HCT116 (cell line): Measurements from ENCODE around the gene RNF208. TPM values are rescaled to one million over a fixed set of nuclear protein-coding genes. Genes with fewer than 3 reads are reported as not detected.
A peak's percentile ranks its signal among the peaks of the same experiment; 100 is the strongest.

Experiments used
- ATAC-seq: fragments of 200-7000 bp; cut with Tn5 transposase; 2 replicates; pipeline ENCODE4 v1.9.1; 2020; ENCODE audit warnings: mild to moderate bottlenecking, moderate library complexity
- BruUV-seq: library from RNA; stranded (reverse); fragments of 400-500 nt; replicated peaks from 2 replicates; lab custom pipeline; 2021; lab: Mats Ljungman, UMichigan
- CTCF ChIA-PET: fragments of 300-600 bp; sonication (Branson Sonifier 250); formaldehyde crosslinking; loops from one replicate; lab custom pipeline; 2021; ENCODE audit warnings: antibody characterized with exemption; lab: Charles Lee
- POLR2A ChIA-PET: fragments of 300-600, 350-600 bp; sonication (Branson Sonifier 250); formaldehyde crosslinking; loops from one replicate; lab custom pipeline; 2021; ENCODE audit warnings: antibody characterized with exemption; lab: Charles Lee
- RAD21 ChIA-PET, 2 experiments: fragments of 300-600 bp; sonication (Branson Sonifier 250); formaldehyde crosslinking; loops; one replicate each; lab custom pipeline; 2023; ENCODE audit warnings: low total read pairs in 2 of 2; ENCODE audit not compliant: uncharacterized antibody in 2 of 2, unreplicated experiment in 2 of 2, low non-redundant PET in 1 of 2; lab: Charles Lee
- DNase-seq: peaks from one replicate; pipeline ENCODE4 v3.0.0-alpha.2; 2010; ENCODE audit warnings: low read depth, low spot score
- H2AFZ ChIP-seq: fragments of 200-600 bp; shearing (Covaris generic), sonication (generic); 2 replicates; pipeline ENCODE4 v1.6.1; 2017; ENCODE audit warnings: low read depth, mixed run types, mixed read lengths, antibody characterized with exemption, low read length; ENCODE audit not compliant: poor library complexity, severe bottlenecking
- H3K27ac ChIP-seq: 2 replicates; pipeline ENCODE4 v1.5.1; 2012; ENCODE audit warnings: low read depth, low read length
- H3K27me3 ChIP-seq: fragments of 200-600 bp; sonication (generic); 2 replicates; pipeline ENCODE4 v1.6.1; 2016; ENCODE audit warnings: mixed run types, low read length, mixed read lengths; ENCODE audit not compliant: insufficient read depth
- H3K36me3 ChIP-seq, 2 experiments: fragments of 200-500 bp in 1 of 2; fragments of 200-600 bp in 1 of 2; sonication (Bioruptor generic) in 1 of 2; sonication (generic) in 1 of 2; 2 replicates each; pipeline versions ENCODE4 v1.5.1 to v1.6.1; 2014 to 2016; ENCODE audit warnings: low read length in 2 of 2, inconsistent platforms in 1 of 2, mixed read lengths in 1 of 2, mixed run types in 1 of 2; ENCODE audit not compliant: insufficient read depth in 2 of 2, control insufficient read depth in 1 of 2
- H3K4me1 ChIP-seq, 2 experiments: fragments of 200-600 bp in 1 of 2; sonication (generic) in 1 of 2; 2 replicates each; pipeline versions ENCODE4 v1.5.1 to v1.6.1; 2012 to 2017; ENCODE audit warnings: low read length in 2 of 2, inconsistent platforms in 1 of 2, mild to moderate bottlenecking in 1 of 2, mixed read lengths in 1 of 2, mixed run types in 1 of 2, moderate library complexity in 1 of 2; ENCODE audit not compliant: insufficient read depth in 2 of 2, control insufficient read depth in 1 of 2
- H3K4me2 ChIP-seq: fragments of 200-600 bp; sonication (generic); 2 replicates; pipeline ENCODE4 v1.6.1; 2017; ENCODE audit warnings: mixed run types, low read length, mixed read lengths
- H3K4me3 ChIP-seq, 2 experiments: fragments of 200-600 bp in 1 of 2; sonication (generic) in 1 of 2; replicated peaks in 1 of 2; 2 replicates each; pipeline ENCODE4 v1.5.1; 2011 to 2016; ENCODE audit warnings: low read length in 2 of 2, control low read depth in 1 of 2, low read depth in 1 of 2, mild to moderate bottlenecking in 1 of 2, mixed read lengths in 1 of 2, mixed run types in 1 of 2
- H3K79me2 ChIP-seq: fragments of 200-600 bp; sonication (generic); 2 replicates; pipeline ENCODE4 v1.6.1; 2017; ENCODE audit warnings: mild to moderate bottlenecking, mixed run types, low read length, moderate library complexity, mixed read lengths; ENCODE audit not compliant: insufficient read depth
- H3K9ac ChIP-seq: fragments of 200-600 bp; sonication (generic); 2 replicates; pipeline ENCODE4 v1.6.1; 2016; ENCODE audit warnings: low read length, mixed read lengths
- H3K9me2 ChIP-seq: fragments of 200-600 bp; sonication (generic), shearing (Covaris generic); 2 replicates; pipeline ENCODE4 v1.6.1; 2017; ENCODE audit warnings: mixed run types, mild to moderate bottlenecking, moderate library complexity; ENCODE audit not compliant: insufficient read depth
- H3K9me3 ChIP-seq, 2 experiments: fragments of 200-500 bp in 1 of 2; fragments of 200-600 bp in 1 of 2; sonication (Bioruptor generic) in 1 of 2; sonication (generic) in 1 of 2; 2 replicates each; pipeline ENCODE4 v1.6.1; 2014 to 2017; ENCODE audit warnings: low read length in 2 of 2, mixed read lengths in 2 of 2, inconsistent platforms in 1 of 2, low read depth in 1 of 2, mild to moderate bottlenecking in 1 of 2, mixed run types in 1 of 2, moderate library complexity in 1 of 2; ENCODE audit not compliant: control insufficient read depth in 1 of 2, insufficient read depth in 1 of 2
- H4K20me1 ChIP-seq: fragments of 200-600 bp; sonication (generic), shearing (Covaris generic); 2 replicates; pipeline ENCODE4 v1.6.1; 2017; ENCODE audit warnings: mixed run types, mild to moderate bottlenecking, moderate library complexity; ENCODE audit not compliant: insufficient read depth
- CEBPB ChIP-seq: IDR thresholded peaks from 2 replicates; pipeline ENCODE4 v1.6.1; 2012; ENCODE audit warnings: low read depth
- EGR1 ChIP-seq: IDR thresholded peaks from 2 replicates; pipeline ENCODE4 v1.6.1; 2012; ENCODE audit warnings: low read depth
- EZH2 ChIP-seq: fragments of 200-600 bp; sonication (generic); IDR thresholded peaks from 2 replicates; pipeline ENCODE4 v1.6.1; 2017; ENCODE audit warnings: antibody characterized with exemption, mixed run types
- EZH2phosphoT487 ChIP-seq: fragments of 200-600 bp; IDR thresholded peaks from 2 replicates; pipeline ENCODE4 v1.6.1; 2018; ENCODE audit warnings: antibody characterized with exemption, borderline replicate concordance
- FOSL1 ChIP-seq: IDR thresholded peaks from 2 replicates; pipeline ENCODE4 v1.6.1; 2012; ENCODE audit warnings: low read depth
- POLR2A ChIP-seq: IDR thresholded peaks from 2 replicates; pipeline ENCODE4 v1.7.0; 2011; ENCODE audit warnings: borderline replicate concordance; ENCODE audit not compliant: insufficient read depth, insufficient read length; ENCODE audit errors: extremely low read depth
- POLR2AphosphoS5 ChIP-seq: IDR thresholded peaks from 2 replicates; pipeline ENCODE4 v1.6.1; 2011; ENCODE audit warnings: mild to moderate bottlenecking, low read depth, low read length, moderate library complexity
- RAD21 ChIP-seq: IDR thresholded peaks from 2 replicates; pipeline ENCODE4 v1.6.1; 2012; ENCODE audit warnings: low read depth, mild to moderate bottlenecking
- SP1 ChIP-seq: IDR thresholded peaks from 2 replicates; pipeline ENCODE4 v1.6.1; 2012; ENCODE audit warnings: low read depth
- TCF7L2 ChIP-seq: IDR thresholded peaks from 2 replicates; pipeline ENCODE4 v1.7.0; 2011; ENCODE audit warnings: borderline replicate concordance, inconsistent platforms; ENCODE audit not compliant: insufficient read depth, insufficient read length; ENCODE audit errors: extremely low read depth
- YY1 ChIP-seq: IDR thresholded peaks from 2 replicates; pipeline ENCODE4 v1.6.1; 2011; ENCODE audit warnings: low read length, low read depth, moderate library complexity, mild to moderate bottlenecking; ENCODE audit not compliant: insufficient replicate concordance; ENCODE audit errors: extremely low read depth
- ZFX ChIP-seq: fragments of 450-650 bp; IDR thresholded peaks from 2 replicates; pipeline ENCODE4 v1.6.1; 2017
- ZNF274 ChIP-seq: fragments of 200-500 bp; sonication (Bioruptor generic); IDR thresholded peaks from 2 replicates; pipeline ENCODE4 v1.6.1; 2014; ENCODE audit warnings: mild to moderate bottlenecking, low read depth, low read length, inconsistent platforms
- intact Hi-C: fragments of 100-400 bp; cut with micrococcal nuclease; formaldehyde crosslinking; loops from 2 replicates; pipeline ENCODE4 v1.10.0; 2022
- total RNA-seq: library from RNA; stranded (reverse); gene quantifications from one replicate; pipeline ENCODE4 v1.2.1, GENCODE V29; 2021; ENCODE audit not compliant: unreplicated experiment
- TF ChIP-seq, protein P1 (sequence below): IDR thresholded peaks from 2 replicates; pipeline ENCODE4 v1.6.1; 2011; ENCODE audit warnings: mild to moderate bottlenecking, low read length, moderate library complexity; ENCODE audit not compliant: insufficient replicate concordance; ENCODE audit errors: extremely low read depth
- TF ChIP-seq, protein P2 (sequence below): IDR thresholded peaks from 2 replicates; pipeline ENCODE4 v1.6.1; 2012; ENCODE audit warnings: low read depth
- TF ChIP-seq, protein P3 (sequence below): IDR thresholded peaks from 2 replicates; pipeline ENCODE4 v1.6.1; 2012

The RNF208 gene
- total RNA-seq, 1 experiment from 2014 or later = 26.1 TPM

DNA sequence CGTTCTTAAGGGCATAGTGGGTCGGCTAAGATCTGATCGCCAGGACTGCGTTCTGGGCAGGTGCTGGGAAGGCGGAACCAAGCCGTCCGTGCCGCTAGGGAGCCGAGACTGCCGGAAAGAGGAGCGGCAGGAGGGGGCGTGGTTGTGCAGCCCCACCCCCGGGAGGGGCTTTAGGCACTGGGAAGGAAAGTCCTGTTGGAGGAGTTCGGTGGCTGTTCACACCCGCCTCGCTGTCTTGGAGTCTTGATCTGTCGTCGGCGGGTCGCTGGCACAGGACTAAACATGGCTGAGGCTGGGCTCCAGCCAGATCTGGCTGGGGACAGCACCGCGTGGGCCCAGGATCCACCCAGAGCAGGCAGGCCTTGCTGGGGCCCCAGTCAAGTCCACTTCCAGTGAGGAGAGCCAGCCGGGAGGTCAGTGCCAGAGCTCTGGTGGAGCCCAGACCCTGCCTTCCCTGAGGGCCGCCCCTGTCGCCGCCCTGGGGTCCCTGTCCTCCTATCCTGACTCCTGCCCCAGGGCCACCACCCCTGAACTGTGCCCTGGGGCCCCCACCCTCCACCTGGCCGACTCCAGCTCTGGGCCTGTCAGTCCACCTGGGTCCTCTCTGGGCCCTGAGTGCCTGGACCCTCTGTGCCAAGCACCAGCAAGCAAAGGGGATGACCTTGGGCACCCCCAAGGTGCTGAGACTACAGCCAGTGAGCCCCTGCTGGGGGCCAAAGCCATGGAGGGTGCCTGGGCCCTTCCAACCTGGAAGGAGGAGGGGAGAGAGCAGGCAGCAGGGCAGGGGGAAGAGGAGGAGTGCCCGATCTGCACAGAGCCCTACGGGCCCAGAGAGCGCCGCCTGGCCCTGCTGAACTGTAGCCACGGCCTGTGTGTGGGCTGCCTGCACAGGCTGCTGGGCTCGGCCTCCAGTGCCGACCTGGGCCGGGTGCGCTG lies 4.5 kb downstream of the RNF208 start:
- ChIA-PET CTCF (interaction anchor here (0.9 kb wide), 1 partner anchor 10 kb away, joined by 3 read pairs; the partner anchor contains the start of gene RNF224), RAD21 (no interaction called here), POLR2A (interaction anchor here (0.7 to 1.8 kb wide), 3 partner anchors 9 to 54 kb away, joined by 3 to 6 read pairs (median 5); partner anchors contain the start of gene RNF224)
- Histone ChIP-seq H3K27ac (peak overlapping the region; percentile 94), H3K36me3 (no peaks in the 10 kb centered on the region), H3K9me3 (no peaks in the 10 kb centered on the region), H3K9me2 (no peaks in the 10 kb centered on the region), H3K9ac (peak overlapping the region; percentile 52), H3K4me1 (peaks cover 28 to 59% of the 10 kb centered on the region in 2 experiments), H3K27me3 (no peaks in the 10 kb centered on the region), H3K4me2 (peak overlapping the region; percentile 77), H3K4me3 (peak overlapping the region; percentile 45 to 46), H2AFZ (no peak overlapping the region), H4K20me1 (no peaks in the 10 kb centered on the region), H3K79me2 (no peaks in the 10 kb centered on the region)
- intact Hi-C loops = no loop called here
- DNase-seq (peak; percentile 53), ATAC-seq (peak; percentile 77)
- TF ChIP-seq RAD21 (no peak), EGR1 (no peak), SP1 (no peak), TCF7L2 (no peak), POLR2A (peak; percentile 34), FOSL1 (no peak), ZFX (0 out of 2 replicates have a peak, but pooled peaks have one; percentile 14), CEBPB (no peak), EZH2 (no peak), ZNF274 (no peak), YY1 (peak; percentile 25), EZH2phosphoT487 (no peak), POLR2AphosphoS5 (peak; percentile 80)
- TF ChIP-seq, protein P1, sequence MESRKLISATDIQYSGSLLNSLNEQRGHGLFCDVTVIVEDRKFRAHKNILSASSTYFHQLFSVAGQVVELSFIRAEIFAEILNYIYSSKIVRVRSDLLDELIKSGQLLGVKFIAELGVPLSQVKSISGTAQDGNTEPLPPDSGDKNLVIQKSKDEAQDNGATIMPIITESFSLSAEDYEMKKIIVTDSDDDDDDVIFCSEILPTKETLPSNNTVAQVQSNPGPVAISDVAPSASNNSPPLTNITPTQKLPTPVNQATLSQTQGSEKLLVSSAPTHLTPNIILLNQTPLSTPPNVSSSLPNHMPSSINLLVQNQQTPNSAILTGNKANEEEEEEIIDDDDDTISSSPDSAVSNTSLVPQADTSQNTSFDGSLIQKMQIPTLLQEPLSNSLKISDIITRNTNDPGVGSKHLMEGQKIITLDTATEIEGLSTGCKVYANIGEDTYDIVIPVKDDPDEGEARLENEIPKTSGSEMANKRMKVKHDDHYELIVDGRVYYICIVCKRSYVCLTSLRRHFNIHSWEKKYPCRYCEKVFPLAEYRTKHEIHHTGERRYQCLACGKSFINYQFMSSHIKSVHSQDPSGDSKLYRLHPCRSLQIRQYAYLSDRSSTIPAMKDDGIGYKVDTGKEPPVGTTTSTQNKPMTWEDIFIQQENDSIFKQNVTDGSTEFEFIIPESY = no peak
- TF ChIP-seq, protein P2, sequence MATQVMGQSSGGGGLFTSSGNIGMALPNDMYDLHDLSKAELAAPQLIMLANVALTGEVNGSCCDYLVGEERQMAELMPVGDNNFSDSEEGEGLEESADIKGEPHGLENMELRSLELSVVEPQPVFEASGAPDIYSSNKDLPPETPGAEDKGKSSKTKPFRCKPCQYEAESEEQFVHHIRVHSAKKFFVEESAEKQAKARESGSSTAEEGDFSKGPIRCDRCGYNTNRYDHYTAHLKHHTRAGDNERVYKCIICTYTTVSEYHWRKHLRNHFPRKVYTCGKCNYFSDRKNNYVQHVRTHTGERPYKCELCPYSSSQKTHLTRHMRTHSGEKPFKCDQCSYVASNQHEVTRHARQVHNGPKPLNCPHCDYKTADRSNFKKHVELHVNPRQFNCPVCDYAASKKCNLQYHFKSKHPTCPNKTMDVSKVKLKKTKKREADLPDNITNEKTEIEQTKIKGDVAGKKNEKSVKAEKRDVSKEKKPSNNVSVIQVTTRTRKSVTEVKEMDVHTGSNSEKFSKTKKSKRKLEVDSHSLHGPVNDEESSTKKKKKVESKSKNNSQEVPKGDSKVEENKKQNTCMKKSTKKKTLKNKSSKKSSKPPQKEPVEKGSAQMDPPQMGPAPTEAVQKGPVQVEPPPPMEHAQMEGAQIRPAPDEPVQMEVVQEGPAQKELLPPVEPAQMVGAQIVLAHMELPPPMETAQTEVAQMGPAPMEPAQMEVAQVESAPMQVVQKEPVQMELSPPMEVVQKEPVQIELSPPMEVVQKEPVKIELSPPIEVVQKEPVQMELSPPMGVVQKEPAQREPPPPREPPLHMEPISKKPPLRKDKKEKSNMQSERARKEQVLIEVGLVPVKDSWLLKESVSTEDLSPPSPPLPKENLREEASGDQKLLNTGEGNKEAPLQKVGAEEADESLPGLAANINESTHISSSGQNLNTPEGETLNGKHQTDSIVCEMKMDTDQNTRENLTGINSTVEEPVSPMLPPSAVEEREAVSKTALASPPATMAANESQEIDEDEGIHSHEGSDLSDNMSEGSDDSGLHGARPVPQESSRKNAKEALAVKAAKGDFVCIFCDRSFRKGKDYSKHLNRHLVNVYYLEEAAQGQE = no peak
- TF ChIP-seq, protein P3, sequence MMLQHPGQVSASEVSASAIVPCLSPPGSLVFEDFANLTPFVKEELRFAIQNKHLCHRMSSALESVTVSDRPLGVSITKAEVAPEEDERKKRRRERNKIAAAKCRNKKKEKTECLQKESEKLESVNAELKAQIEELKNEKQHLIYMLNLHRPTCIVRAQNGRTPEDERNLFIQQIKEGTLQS = no peak
- BruUV-seq = TSS peak; percentile 34
